GM21367 (cell line): ENCODE results near the gene LCMT2.
"Not testable (repeated sequence)": the region's sequence is repeated elsewhere in the genome, so short reads cannot be mapped to it uniquely, and the experiment has no call there.

ENCODE experiments used
- ATAC-seq: cut with Tn5 transposase; IDR thresholded peaks from one replicate; pipeline ENCODE4 v1.9.1; 2021; ENCODE audit not compliant: unreplicated experiment

LCMT2 gene

GRCh38 chr15:43316016-43316970 is 14.1 kb downstream of the LCMT2 start:
- no peak for ATAC-seq

- ATAC-seq, result no peak
These were observed 16.2 kb downstream of the LCMT2 start for GRCh38 chr15:43314171-43314570.

GRCh38 chr15:43312378-43312777 is 18.0 kb downstream of the LCMT2 start:
- no peak for ATAC-seq

- ATAC-seq, result no peak
These were observed 28.1 kb downstream of the LCMT2 start, which contains the start of gene TGM7 for GRCh38 chr15:43302205-43302817. TSS of gene TGM7 (minus strand) at chr15:43302255.

- ATAC-seq, result no peak
These were observed 30.5 kb downstream of the LCMT2 start for GRCh38 chr15:43299884-43300283.

GRCh38 chr15:43299411-43299810 is 31.0 kb downstream of the LCMT2 start:
- no peak for ATAC-seq

- no peak for ATAC-seq
These were observed 36.2 kb downstream of the LCMT2 start for GRCh38 chr15:43294091-43294706.

- ATAC-seq, result no peak
These were observed 36.9 kb downstream of the LCMT2 start for GRCh38 chr15:43293432-43293831.

GRCh38 chr15:43292375-43293078 is 37.8 kb downstream of the LCMT2 start:
- ATAC-seq, result no peak

GRCh38 chr15:43289656-43290055 is 40.7 kb downstream of the LCMT2 start:
- ATAC-seq, result not testable (repeated sequence)

GRCh38 chr15:43287254-43287653 is 43.1 kb downstream of the LCMT2 start:
- no peak for ATAC-seq

- no peak for ATAC-seq
These were observed 44.3 kb downstream of the LCMT2 start for GRCh38 chr15:43286074-43286473.

- no peak for ATAC-seq
These were observed 44.8 kb downstream of the LCMT2 start for GRCh38 chr15:43285609-43286037.

GRCh38 chr15:43283526-43283925 is 46.8 kb downstream of the LCMT2 start:
- no peak for ATAC-seq

- no peak for ATAC-seq
These were observed 48.3 kb downstream of the LCMT2 start for GRCh38 chr15:43281926-43282602.

GRCh38 chr15:43280996-43281395 is 49.4 kb downstream of the LCMT2 start:
- ATAC-seq, result no peak

GRCh38 chr15:43279496-43279895 is 50.9 kb downstream of the LCMT2 start:
- ATAC-seq, result no peak

- no peak for ATAC-seq
These were observed 51.5 kb downstream of the LCMT2 start for GRCh38 chr15:43278869-43279268.

- ATAC-seq, result no peak
These were observed 52.5 kb downstream of the LCMT2 start for GRCh38 chr15:43277901-43278300.

- no peak for ATAC-seq
These were observed 53.0 kb downstream of the LCMT2 start for GRCh38 chr15:43277231-43277823.
